GM12801 (cell line): ENCODE results near the gene SKAP1.

ENCODE experiments used
- TF ChIP-seq, protein P1 (sequence below): IDR thresholded peaks from one replicate; pipeline ENCODE4 v1.5.1; 2011; ENCODE audit warnings: control low read depth; ENCODE audit not compliant: insufficient read length; ENCODE audit errors: extremely low read depth

SKAP1 gene

DNA sequence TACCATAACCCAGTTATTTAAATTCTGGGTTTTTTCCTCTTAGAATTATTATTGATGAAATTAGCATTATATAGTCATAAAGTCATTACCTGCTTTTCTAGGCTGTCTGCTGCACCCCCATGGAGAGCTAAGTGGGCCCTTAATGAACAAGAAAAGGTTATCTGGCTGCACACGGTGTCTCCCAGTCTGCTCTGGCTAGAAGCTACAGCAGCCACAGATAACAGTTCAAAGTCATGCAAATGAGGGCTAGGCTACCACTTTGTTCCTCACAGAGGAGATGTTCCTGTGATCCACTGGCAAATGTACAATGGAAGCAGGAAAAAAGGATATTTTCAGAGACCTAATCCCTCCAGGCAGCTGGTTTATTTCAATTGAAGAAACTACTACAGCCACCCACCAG, 210.4 kb downstream of the SKAP1 start:
- TF ChIP-seq, protein P1, sequence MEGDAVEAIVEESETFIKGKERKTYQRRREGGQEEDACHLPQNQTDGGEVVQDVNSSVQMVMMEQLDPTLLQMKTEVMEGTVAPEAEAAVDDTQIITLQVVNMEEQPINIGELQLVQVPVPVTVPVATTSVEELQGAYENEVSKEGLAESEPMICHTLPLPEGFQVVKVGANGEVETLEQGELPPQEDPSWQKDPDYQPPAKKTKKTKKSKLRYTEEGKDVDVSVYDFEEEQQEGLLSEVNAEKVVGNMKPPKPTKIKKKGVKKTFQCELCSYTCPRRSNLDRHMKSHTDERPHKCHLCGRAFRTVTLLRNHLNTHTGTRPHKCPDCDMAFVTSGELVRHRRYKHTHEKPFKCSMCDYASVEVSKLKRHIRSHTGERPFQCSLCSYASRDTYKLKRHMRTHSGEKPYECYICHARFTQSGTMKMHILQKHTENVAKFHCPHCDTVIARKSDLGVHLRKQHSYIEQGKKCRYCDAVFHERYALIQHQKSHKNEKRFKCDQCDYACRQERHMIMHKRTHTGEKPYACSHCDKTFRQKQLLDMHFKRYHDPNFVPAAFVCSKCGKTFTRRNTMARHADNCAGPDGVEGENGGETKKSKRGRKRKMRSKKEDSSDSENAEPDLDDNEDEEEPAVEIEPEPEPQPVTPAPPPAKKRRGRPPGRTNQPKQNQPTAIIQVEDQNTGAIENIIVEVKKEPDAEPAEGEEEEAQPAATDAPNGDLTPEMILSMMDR, result no peak

DNA sequence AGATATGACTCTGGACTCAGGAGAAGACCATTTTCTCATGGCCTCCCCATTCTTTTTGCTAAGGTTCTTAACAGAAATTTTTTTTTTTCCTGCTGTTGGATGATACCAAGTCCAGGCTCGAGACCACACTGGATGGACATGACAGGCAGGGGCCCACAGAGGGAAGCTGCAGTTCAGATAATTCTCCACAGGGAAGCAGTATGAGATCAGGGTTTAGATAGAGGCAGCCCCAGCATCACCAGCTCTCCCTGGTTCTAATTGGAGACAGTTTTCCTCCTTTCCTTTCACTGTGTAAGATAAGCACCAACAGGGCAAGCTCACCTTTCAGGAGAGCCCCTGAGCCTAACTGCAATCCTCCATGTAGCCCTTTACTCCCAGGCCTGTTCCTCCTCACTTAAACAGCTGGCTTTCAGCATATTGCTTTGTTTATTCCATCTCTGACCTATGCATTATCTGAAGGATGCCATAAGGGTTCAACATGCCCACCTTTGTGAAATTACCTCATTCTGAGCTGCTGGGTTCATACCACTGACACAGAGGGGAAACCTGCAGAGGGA, 214.4 kb downstream of the SKAP1 start:
- TF ChIP-seq, protein P1, result no peak

DNA sequence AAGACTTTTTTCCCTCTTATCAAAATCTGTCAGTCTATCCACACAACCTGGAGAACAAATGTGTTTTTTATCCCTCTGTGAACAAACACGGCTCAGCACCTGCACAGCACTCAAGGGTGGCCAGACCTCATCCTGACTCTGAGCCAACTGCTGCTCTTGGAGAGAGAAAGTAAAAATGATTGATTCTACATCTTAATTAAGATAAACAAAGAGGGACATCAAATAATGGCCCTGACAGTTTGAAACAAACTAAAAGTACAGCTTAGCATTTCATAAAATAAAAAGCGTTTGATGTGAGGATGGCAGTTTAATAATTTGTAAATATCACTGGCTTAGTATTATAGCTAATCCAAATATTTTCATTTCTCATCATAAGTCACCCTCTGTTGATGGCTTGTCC, 216.2 kb downstream of the SKAP1 start:
- TF ChIP-seq, protein P1, result no peak

DNA sequence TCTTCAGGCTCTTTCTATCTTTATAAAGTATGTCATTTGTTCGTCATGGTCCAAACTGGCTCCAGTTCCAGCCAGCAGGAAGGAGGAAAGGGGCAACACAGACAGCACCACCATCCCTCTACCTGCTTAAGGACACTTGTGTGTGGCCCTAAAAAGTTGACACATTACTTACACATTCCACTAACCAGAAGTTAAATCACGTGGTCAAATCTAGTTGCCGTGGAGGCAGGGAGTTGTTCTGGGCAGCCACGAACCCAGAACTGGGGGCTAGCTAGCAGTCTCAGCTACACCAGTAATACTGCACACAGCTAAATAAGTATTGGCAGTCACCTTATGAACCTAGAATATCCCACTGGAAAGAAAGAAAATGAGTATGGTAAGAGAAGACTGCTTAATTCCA, 218.2 kb downstream of the SKAP1 start:
- TF ChIP-seq, protein P1, result no peak

DNA sequence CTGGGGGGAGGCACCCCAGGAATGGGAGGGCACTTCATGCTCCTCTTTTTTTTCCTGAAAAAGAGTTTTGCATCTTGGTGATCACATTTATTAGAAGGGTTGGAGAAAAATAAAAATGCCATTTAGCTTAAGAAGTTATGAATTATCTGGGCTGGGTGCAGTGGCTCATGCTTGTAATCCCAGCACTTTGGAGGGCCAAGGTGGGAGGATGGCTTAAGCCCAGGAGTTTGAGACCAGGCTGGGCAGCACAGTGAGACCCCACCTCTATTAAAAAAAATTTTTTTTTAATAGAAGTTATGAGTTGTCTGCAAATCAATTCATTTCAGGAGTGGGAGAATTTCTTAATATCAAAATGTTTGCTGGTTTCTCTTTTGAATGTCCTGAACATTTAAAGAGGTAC, 219.0 kb downstream of the SKAP1 start:
- TF ChIP-seq, protein P1, result no peak

DNA sequence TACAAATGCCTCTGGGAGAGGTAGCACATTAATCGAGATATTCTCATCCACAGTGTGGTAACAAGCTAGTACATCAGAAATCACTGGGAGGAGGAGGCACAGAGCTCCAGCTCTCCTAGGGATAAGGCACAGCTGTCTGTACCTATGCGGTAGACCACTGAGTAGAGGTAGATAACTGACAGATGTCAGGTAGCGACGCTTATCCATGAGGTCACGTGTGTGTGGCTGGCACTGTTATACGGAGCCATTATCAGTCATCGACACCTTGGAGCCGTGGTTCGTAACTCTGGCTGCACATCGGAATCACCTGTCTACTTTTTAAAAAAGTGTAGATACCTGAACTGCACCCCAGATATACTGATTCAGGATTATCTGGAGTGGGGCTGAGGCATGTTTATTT, 220.0 kb downstream of the SKAP1 start:
- TF ChIP-seq, protein P1, result no peak

DNA sequence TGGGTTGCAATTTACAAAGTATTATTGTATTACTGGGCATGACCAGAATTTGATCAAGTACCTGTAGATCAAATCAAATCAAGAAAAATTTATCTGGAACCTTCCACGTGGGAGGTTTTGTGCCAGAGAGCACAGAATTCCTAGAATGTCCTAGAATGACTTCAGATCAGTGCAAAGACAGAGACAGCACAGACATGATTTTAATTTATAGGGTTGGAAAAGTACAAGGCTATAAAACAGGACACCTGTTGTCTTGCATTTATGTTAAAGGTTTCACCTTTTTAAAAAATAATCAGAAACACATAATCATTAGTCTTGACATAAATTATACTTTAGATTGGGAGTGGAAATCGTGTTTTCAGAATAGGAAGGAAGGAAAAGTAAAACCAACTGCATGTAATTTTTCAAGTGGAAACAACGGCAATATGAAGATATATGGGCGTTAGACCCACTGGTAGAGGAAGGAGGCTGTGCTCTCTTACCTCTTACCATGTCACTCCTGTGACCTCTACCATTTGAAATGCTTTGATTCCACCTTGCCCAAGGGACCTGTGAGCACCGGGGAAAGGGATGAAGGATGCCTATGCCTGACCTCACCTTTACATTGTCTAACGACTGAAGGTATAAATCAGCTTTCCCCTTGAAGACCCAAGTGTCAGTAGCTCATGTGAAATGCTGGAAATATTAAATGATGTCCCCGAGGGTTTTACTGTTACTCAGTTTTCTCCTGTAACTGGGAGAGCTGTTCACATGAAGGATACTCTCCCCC, 222.1 kb downstream of the SKAP1 start:
- TF ChIP-seq, protein P1, result no peak
